HepG2 (cell line): ENCODE results near the gene MTCH1. TPM values are rescaled to one million over a fixed set of nuclear protein-coding genes. Genes with fewer than 3 reads are reported as not detected.

ENCODE experiments used
- FIP1L1 ChIP-seq: fragments of 200-400 bp; formaldehyde crosslinking; IDR thresholded peaks from 2 replicates; pipeline ENCODE4 v1.6.1; 2018; ENCODE audit warnings: low read depth, mild to moderate bottlenecking, low read length, moderate library complexity, borderline replicate concordance; ENCODE audit not compliant: insufficient read depth
- MIER2 ChIP-seq: IDR thresholded peaks from 2 replicates; pipeline ENCODE4 v1.6.1; 2016; ENCODE audit warnings: missing biosample characterization, missing genetic modification reagents
- NFE2L2 ChIP-seq: fragments of 150-350 bp; IDR thresholded peaks from 2 replicates; pipeline ENCODE4 v1.6.1; 2014; ENCODE audit warnings: low read length
- NR2F1 ChIP-seq, 2 experiments: fragments of 450-650 bp in 1 of 2; formaldehyde crosslinking in 1 of 2; IDR thresholded peaks; 2 replicates each; pipeline versions ENCODE4 v1.5.0 to v1.6.1; 2016 to 2020; ENCODE audit warnings: mild to moderate bottlenecking in 1 of 2, missing compliant biosample characterization in 1 of 2, missing genetic modification reagents in 1 of 2, moderate library complexity in 1 of 2
- REXO4 ChIP-seq: sonication (generic); formaldehyde crosslinking; IDR thresholded peaks from 2 replicates; pipeline ENCODE4 v1.8.0; 2022; ENCODE audit warnings: missing genetic modification reagents, mild to moderate bottlenecking, borderline replicate concordance
- RFX1 ChIP-seq: fragments of 450-650 bp; IDR thresholded peaks from 2 replicates; pipeline ENCODE4 v1.6.1; 2017
- STAG1 ChIP-seq: sonication (generic); formaldehyde crosslinking; IDR thresholded peaks from 2 replicates; pipeline ENCODE4 v1.4.0; 2020; ENCODE audit warnings: missing genetic modification reagents
- ZNF138 ChIP-seq: sonication (generic); formaldehyde crosslinking; IDR thresholded peaks from 2 replicates; pipeline ENCODE4 v1.5.0; 2020; ENCODE audit warnings: mild to moderate bottlenecking, low read depth, missing genetic modification reagents
- ZNF776 ChIP-seq: sonication (generic); formaldehyde crosslinking; IDR thresholded peaks from 2 replicates; pipeline ENCODE4 v1.4.0; 2020; ENCODE audit warnings: mild to moderate bottlenecking, missing genetic modification reagents
- polyA plus RNA-seq, 8 experiments: library from polyadenylated mRNA; depleted of rRNA in 3 of 8; stranded (reverse) in 7 of 8; unstranded in 1 of 8; fragments of >200 nt; fragmentation: Illumina TruSeq in 4 of 8; extraction: Trizol in 4 of 8; gene quantifications; 2 replicates each; pipeline versions ENCODE4 v1.2.1 to v1.2.3, GENCODE V29; 2011 to 2016; ENCODE audit warnings: low read depth in 4 of 8, missing spikeins in 1 of 8, mixed read lengths in 1 of 8; ENCODE audit not compliant: insufficient read depth in 1 of 8
- total RNA-seq, 5 experiments: library from RNA; depleted of rRNA; stranded (reverse); fragments of >200 nt; fragmentation: Illumina TruSeq; extraction: Trizol; gene quantifications; 2 replicates each; pipeline ENCODE4 v1.2.3, GENCODE V29; 2016; ENCODE audit warnings: low read depth in 1 of 5
- TF ChIP-seq, protein P1 (sequence below): sonication (generic); formaldehyde crosslinking; IDR thresholded peaks from 2 replicates; pipeline ENCODE4 v1.4.0; 2020; ENCODE audit warnings: missing genetic modification reagents
- TF ChIP-seq, protein P2 (sequence below): sonication (generic); formaldehyde crosslinking; IDR thresholded peaks from 2 replicates; pipeline ENCODE4 v1.4.0; 2020; ENCODE audit warnings: missing genetic modification reagents, borderline replicate concordance
- TF ChIP-seq, protein P3 (sequence below): IDR thresholded peaks from 2 replicates; pipeline ENCODE4 v1.6.1; 2016; ENCODE audit warnings: mild to moderate bottlenecking
- TF ChIP-seq, protein P4 (sequence below): IDR thresholded peaks from 2 replicates; pipeline ENCODE4 v1.6.1; 2016; ENCODE audit warnings: low read depth, control low read depth
- TF ChIP-seq, protein P5 (sequence below): sonication (generic); formaldehyde crosslinking; IDR thresholded peaks from 2 replicates; pipeline ENCODE4 v1.5.0; 2020; ENCODE audit warnings: mild to moderate bottlenecking, missing genetic modification reagents, moderate library complexity

Gene MTCH1
- total and polyA plus RNA-seq, 2 of the 13 experiments (the other 11 are each of a cell fraction or from before 2014, with no cell fraction given), result 86.2 to 144 TPM

DNA sequence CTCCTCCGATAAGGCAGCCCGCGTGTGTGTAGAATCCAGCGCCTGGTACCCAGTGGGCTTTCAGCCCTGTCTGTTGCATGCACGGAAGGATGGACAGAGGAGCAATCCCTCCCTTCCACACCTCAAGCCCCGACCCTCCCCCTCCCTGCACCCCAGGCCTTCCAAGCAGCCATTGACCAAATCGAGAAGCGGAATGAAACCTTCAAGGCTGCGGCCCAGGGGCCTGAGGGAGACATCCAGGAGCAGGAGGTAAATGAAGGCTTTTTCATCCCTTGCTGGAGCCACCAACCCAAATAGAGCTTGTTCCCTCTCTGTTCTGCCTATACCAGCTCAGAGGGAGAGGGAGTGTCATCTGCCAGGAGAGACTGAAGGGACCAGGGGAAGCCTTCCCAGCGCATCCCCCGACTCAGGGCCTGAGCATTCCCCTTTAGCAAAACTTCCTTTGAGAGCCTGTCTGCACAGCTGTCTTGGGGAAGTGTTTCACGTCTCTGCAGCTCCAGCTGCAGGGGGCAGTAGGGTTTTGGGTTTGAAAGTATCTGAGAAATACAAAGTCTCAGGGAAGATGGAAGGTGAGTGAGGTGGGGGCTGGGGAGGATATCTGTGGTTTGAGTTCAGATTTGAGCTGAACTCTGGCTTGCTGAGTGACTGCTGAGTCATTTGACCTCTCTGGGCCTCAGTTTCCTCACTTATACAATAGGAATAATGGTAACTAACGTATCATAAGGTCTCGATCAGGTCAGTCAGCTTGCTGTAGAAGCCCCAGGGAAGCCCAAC is 35.5 kb upstream of the MTCH1 start (continued):
- TF ChIP-seq RFX1 (no peak), ZNF776 (0 out of 2 replicates have a peak, but pooled peaks have one; percentile 25), FIP1L1 (no peak), ZNF138 (no peak), MIER2 (0 out of 2 replicates have a peak, but pooled peaks have one; percentile 11), STAG1 (CRISPR knock-in tag) (peak; percentile 97), NFE2L2 (no peak), NR2F1 (CRISPR knock-in tag; IDR thresholded peaks at IDR 0.05) (no peak), REXO4 (CRISPR knock-in tag) (no peak)
- TF ChIP-seq, protein P1, sequence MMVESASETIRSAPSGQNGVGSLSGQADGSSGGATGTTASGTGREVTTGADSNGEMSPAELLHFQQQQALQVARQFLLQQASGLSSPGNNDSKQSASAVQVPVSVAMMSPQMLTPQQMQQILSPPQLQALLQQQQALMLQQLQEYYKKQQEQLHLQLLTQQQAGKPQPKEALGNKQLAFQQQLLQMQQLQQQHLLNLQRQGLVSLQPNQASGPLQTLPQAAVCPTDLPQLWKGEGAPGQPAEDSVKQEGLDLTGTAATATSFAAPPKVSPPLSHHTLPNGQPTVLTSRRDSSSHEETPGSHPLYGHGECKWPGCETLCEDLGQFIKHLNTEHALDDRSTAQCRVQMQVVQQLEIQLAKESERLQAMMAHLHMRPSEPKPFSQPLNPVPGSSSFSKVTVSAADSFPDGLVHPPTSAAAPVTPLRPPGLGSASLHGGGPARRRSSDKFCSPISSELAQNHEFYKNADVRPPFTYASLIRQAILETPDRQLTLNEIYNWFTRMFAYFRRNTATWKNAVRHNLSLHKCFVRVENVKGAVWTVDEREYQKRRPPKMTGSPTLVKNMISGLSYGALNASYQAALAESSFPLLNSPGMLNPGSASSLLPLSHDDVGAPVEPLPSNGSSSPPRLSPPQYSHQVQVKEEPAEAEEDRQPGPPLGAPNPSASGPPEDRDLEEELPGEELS (CRISPR knock-in tag), result no peak
- TF ChIP-seq, protein P2, sequence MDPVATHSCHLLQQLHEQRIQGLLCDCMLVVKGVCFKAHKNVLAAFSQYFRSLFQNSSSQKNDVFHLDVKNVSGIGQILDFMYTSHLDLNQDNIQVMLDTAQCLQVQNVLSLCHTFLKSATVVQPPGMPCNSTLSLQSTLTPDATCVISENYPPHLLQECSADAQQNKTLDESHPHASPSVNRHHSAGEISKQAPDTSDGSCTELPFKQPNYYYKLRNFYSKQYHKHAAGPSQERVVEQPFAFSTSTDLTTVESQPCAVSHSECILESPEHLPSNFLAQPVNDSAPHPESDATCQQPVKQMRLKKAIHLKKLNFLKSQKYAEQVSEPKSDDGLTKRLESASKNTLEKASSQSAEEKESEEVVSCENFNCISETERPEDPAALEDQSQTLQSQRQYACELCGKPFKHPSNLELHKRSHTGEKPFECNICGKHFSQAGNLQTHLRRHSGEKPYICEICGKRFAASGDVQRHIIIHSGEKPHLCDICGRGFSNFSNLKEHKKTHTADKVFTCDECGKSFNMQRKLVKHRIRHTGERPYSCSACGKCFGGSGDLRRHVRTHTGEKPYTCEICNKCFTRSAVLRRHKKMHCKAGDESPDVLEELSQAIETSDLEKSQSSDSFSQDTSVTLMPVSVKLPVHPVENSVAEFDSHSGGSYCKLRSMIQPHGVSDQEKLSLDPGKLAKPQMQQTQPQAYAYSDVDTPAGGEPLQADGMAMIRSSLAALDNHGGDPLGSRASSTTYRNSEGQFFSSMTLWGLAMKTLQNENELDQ (CRISPR knock-in tag), result no peak
- TF ChIP-seq, protein P3, sequence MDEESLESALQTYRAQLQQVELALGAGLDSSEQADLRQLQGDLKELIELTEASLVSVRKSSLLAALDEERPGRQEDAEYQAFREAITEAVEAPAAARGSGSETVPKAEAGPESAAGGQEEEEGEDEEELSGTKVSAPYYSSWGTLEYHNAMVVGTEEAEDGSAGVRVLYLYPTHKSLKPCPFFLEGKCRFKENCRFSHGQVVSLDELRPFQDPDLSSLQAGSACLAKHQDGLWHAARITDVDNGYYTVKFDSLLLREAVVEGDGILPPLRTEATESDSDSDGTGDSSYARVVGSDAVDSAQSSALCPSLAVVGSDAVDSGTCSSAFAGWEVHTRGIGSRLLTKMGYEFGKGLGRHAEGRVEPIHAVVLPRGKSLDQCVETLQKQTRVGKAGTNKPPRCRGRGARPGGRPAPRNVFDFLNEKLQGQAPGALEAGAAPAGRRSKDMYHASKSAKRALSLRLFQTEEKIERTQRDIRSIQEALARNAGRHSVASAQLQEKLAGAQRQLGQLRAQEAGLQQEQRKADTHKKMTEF, result no peak
- TF ChIP-seq, protein P4, sequence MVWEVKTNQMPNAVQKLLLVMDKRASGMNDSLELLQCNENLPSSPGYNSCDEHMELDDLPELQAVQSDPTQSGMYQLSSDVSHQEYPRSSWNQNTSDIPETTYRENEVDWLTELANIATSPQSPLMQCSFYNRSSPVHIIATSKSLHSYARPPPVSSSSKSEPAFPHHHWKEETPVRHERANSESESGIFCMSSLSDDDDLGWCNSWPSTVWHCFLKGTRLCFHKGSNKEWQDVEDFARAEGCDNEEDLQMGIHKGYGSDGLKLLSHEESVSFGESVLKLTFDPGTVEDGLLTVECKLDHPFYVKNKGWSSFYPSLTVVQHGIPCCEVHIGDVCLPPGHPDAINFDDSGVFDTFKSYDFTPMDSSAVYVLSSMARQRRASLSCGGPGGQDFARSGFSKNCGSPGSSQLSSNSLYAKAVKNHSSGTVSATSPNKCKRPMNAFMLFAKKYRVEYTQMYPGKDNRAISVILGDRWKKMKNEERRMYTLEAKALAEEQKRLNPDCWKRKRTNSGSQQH (CRISPR knock-in tag), result no peak
- TF ChIP-seq, protein P5, sequence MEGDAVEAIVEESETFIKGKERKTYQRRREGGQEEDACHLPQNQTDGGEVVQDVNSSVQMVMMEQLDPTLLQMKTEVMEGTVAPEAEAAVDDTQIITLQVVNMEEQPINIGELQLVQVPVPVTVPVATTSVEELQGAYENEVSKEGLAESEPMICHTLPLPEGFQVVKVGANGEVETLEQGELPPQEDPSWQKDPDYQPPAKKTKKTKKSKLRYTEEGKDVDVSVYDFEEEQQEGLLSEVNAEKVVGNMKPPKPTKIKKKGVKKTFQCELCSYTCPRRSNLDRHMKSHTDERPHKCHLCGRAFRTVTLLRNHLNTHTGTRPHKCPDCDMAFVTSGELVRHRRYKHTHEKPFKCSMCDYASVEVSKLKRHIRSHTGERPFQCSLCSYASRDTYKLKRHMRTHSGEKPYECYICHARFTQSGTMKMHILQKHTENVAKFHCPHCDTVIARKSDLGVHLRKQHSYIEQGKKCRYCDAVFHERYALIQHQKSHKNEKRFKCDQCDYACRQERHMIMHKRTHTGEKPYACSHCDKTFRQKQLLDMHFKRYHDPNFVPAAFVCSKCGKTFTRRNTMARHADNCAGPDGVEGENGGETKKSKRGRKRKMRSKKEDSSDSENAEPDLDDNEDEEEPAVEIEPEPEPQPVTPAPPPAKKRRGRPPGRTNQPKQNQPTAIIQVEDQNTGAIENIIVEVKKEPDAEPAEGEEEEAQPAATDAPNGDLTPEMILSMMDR, result peak; percentile 82
